Activated gamma-delta T cell treated with Interleukin-2 at 50 U/mL for 16 hours (primary cell): ENCODE measurements around the gene NOPCHAP1.
"Not testable (repeated sequence)": the region's sequence is repeated elsewhere in the genome, so short reads cannot be mapped to it uniquely, and the experiment has no call there.

Source experiments
- DNase-seq: peaks from one replicate; pipeline ENCODE4 v3.0.0-alpha.2; 2020

Gene NOPCHAP1

GRCh38 chr12:104966677-104967076 lies 19.4 kb upstream of the NOPCHAP1 start:
- no peak for DNase-seq

DNA sequence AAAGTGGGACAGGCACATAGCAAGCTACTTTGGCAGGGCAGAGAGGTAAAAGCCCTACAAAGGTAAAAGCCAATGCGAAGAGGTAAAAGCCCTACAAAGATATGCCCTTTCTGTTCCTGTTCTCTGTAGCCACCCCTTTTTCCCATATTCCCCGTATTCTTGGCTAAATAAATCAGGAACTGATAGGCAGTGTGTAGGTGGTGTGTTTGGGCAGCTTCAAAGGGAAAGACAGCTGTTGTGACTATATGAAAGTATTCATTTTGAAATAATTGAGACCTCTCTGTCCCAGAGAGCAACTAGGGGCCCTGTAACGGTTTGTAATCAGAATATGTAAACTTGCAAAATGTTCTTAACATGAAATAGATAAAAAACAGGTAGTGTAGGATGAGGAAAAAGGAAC lies 16.8 kb upstream of the NOPCHAP1 start:
- no peak for DNase-seq

DNA sequence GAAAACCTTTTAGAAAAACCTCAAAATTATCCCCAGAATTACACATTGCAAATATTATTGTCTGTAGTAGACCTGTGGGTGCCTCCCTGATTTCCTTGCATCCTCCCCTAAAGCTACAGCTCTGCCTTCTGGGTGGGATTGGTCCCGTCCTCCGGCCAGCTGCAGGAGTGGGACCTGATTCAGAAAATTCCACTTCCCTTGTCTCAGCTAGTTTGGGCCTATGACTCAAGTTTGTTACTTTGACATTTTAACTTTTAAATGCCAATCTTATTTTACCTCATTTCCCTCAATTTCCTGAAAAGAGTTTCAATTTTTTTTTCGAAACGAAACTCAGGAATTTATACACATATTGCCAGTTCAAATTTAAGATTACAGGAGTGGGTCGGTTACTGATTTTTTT lies 14.8 kb upstream of the NOPCHAP1 start:
- DNase-seq, result no peak

DNA sequence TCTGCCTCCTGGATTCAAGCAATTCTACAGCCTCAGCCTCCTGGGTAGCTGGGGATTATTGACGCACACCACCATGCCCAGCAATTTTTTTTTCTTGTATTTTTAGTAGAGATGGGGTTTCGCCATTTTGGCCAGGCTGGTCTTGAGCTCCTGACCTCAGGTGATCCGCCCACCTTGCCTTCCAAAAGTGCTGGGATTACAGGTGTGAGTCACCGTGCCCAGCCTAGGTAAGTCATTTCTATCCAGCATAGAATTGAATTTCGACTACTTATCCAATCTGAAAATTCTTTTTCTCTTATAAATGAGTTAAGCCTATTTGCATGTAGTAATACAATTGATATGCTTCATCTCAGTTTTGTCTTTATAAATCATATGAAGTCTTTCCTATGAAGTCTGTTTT lies 12.9 kb upstream of the NOPCHAP1 start:
- DNase-seq, result no peak

- DNase-seq, result no peak
Observed at GRCh38 chr12:104974626-104975290, 11.4 kb upstream of the NOPCHAP1 start.

- DNase-seq, result no peak
Observed at GRCh38 chr12:104975587-104976343, 10.4 kb upstream of the NOPCHAP1 start.

DNA sequence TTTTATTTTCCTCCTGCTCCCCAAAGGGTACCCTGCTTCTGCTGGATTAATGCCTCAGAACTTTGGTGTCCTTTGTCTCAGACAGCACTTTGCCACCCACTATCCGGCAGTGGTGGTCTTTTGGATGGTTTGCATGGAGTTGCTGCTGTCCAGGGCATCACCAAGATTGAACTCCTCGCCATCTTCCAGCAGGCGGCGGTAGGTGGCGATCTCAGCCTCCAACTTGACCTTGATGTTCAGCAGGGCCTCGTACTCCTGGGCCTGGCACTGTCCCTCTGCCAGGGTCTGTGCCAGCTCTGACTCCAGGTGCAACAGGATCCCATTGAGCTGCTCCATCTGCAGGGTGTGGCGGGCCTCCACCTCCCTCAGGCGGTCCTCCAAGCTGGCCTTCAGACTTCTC lies 9.4 kb upstream of the NOPCHAP1 start:
- no peak for DNase-seq

DNA sequence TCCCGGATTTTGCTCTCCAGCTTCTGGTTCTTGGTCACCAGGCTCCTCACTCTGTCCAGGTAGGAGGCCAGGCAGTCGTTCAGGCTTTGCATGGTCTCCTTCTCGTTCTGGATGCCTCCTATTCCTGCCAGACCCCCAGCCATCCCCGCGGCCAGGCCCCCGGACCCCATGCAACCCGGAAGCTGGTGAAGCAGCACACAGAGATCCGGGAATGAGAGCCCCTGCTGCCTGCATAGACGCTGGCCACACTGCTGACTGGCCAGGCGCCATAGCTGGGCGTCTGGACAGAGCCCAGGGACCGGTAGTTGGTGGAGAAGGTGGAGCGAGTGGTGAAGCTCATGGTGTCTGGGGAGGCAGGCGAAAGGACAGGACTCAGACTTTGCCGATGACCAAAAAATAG lies 8.4 kb upstream of the NOPCHAP1 start:
- DNase-seq, result not testable (repeated sequence)

DNA sequence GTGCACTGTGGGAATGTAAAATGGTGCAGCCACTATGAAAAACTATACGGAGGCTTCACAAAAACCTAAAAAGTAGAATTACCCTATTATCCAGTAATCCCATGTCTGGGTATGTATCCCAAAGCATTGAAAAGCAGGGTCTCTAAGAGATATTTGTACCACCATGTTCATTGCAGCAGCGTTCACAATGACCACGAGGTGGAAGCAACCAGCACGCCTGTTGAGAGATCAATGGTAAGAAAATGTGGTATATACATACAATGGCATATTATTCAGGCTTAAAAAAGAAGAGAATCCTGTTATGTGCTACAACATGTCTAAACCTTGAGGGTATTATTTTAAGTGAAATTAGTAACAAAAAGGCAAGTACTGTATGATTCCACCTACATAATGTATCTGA lies 910 bp upstream of the NOPCHAP1 start:
- no peak for DNase-seq

DNA sequence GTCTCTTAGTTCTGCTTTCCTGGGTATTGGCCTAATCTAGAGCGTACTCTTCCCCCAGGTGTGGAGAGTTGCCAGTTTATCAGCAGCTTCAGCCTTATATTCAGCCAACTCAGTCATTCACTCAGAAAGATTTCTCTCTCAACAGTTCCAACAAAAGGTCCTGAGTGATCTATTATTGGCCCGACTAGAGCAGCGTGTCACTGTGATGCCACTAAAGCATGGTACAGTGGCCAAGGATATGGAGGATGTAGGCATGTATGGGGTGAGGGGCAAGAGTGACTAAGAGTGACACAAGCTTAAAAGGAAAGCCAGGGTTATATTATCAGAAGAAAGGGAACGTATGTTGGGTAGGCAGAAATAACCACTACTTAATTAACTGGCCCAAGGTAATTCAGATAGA lies 4.8 kb downstream of the NOPCHAP1 start:
- DNase-seq, result no peak

DNA sequence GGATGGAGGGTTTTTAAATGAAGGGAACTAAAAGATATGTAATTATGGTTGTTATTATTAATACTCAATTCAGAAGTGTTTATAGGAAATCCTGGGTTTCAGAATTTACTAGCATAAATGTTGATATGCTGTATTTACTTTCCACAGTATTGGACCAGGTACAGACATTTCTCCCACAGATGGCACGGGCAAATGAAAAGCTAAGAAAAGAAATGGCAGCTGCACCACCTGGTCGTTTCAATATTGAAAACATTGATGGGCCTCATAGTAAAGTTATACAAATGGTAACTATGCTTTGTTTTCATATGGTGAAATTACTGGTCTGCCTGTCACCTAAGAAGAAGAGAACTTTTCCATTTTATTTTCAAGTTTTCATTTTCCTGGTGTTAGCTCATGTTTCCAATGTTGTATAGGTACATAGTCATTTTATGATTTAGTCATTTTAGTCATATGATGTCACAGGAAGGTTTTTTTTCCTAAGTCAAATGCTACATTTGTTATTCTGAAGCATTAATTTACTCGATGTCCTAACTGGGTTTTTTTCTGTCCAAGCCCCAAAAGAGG lies 5.5 kb downstream of the NOPCHAP1 start:
- no peak for DNase-seq

- DNase-seq, result no peak
Observed at GRCh38 chr12:104994336-104994735, 8.2 kb downstream of the NOPCHAP1 start.

GRCh38 chr12:104997541-104997940 lies 11.4 kb downstream of the NOPCHAP1 start:
- no peak for DNase-seq

GRCh38 chr12:104998423-104999346 lies 12.6 kb downstream of the NOPCHAP1 start:
- DNase-seq, result no peak

DNA sequence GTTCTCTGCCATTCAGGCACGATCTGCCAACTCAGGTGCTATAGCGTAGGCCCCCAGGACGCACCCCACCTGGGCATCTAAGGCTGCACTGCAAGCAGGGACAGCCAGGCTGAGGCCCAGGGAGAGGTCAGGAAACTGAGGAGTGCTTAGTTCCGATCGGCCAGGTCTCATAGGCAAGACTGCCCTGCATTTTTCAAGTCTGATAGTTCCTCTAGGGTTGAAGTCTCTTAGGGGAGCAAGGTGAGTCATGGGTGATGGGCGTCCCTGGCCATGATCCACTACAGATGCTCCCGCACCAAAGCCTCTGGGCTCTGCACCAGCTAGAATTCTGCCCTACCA lies 13.2 kb downstream of the NOPCHAP1 start:
- DNase-seq, result no peak

DNA sequence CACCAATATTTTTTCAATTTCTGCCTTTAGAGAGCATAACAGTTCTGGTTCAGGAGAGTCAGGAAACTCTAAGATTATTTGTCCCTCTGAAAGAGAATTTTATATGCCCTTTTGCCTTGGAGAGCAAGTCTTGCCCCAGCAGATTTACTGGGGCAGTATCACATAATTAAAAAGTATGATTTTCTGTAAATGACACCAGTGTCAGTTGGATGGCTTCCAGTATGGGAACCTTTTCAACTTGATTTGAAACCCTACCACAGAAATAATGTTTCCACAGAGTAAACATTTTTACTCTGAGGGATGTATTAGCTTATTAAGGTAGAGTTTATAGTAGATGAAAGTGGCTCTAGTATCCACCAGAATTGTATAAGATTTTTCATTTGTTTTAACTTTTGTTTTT lies 15.4 kb downstream of the NOPCHAP1 start:
- DNase-seq, result no peak

GRCh38 chr12:105013892-105014291 lies 27.8 kb downstream of the NOPCHAP1 start:
- DNase-seq, result no peak

DNA sequence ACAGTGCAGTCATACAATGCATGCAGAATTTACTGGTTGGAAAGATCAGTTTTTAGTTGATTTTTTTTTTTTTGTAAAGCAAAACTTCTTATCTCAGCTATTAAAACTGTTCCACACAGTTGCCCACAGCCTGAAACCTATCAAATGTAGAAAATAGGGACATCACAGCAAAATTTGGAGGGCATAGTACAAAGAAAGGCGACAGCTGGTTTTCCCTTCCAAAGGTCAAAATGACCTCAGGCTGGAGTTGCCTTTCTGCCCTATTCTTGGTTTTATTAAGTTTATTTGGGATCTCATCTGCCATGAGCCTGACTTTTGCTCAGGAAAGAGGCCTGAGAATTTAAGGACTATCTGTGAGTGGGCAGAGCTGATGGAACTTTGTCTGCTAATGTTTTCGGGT lies 28.5 kb downstream of the NOPCHAP1 start:
- DNase-seq, result no peak

DNA sequence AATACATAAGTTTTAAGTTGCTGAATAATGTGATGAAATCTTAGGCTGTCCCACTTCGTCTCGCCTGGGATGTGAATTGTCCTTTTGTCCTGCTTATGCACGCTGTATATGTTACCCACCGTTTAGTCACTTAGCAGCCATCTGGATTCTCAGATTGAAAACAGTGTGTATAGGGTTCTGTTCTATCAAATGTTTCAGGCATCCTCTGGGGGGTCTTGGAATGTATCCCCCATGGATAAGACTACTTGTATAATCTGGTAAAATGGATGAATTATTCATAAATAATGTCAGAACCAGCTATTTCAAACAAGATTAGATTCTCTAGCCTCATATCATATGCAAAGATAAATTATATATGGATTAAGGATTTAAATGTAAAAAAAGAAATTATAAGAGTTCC lies 29.4 kb downstream of the NOPCHAP1 start:
- DNase-seq, result no peak

- no peak for DNase-seq
Observed at GRCh38 chr12:105018012-105018411, 31.9 kb downstream of the NOPCHAP1 start.

GRCh38 chr12:105018776-105019175 lies 32.7 kb downstream of the NOPCHAP1 start:
- DNase-seq, result no peak

GRCh38 chr12:105020241-105020962 lies 34.3 kb downstream of the NOPCHAP1 start:
- no peak for DNase-seq

GRCh38 chr12:105024928-105025327 lies 38.8 kb downstream of the NOPCHAP1 start:
- no peak for DNase-seq
